HG03565 (cell line): ENCODE measurements around the gene TPI1.
"Not testable (repeated sequence)": the region's sequence is repeated elsewhere in the genome, so short reads cannot be mapped to it uniquely, and the experiment has no call there.

Experiments used
- ATAC-seq: cut with Tn5 transposase; IDR thresholded peaks from one replicate; pipeline ENCODE4 v1.9.1; 2021; ENCODE audit warnings: mild to moderate bottlenecking, moderate library complexity; ENCODE audit not compliant: unreplicated experiment

The TPI1 gene

GRCh38 chr12:6889775-6890573 lies 22.6 kb downstream of the TPI1 start:
- ATAC-seq: not testable (repeated sequence)

- ATAC-seq: peak; percentile 91
These were observed 23.7 kb downstream of the TPI1 start for GRCh38 chr12:6890789-6891645.

GRCh38 chr12:6891646-6892001 lies 24.3 kb downstream of the TPI1 start:
- no peak for ATAC-seq

GRCh38 chr12:6892683-6893082 lies 25.4 kb downstream of the TPI1 start:
- not testable (repeated sequence) for ATAC-seq

- no peak for ATAC-seq
These were observed 27.0 kb downstream of the TPI1 start for GRCh38 chr12:6894321-6894720.

- ATAC-seq: no peak
These were observed 29.6 kb downstream of the TPI1 start for GRCh38 chr12:6896846-6897435.

- ATAC-seq: no peak
These were observed 32.1 kb downstream of the TPI1 start for GRCh38 chr12:6899427-6899826.

GRCh38 chr12:6899837-6900519 lies 32.6 kb downstream of the TPI1 start:
- no peak for ATAC-seq

- ATAC-seq: no peak
These were observed 35.1 kb downstream of the TPI1 start for GRCh38 chr12:6902448-6902847.

GRCh38 chr12:6903722-6904121 lies 36.4 kb downstream of the TPI1 start:
- no peak for ATAC-seq

- peak; percentile 86 for ATAC-seq
These were observed 37.2 kb downstream of the TPI1 start, which contains the start of gene LRRC23 for GRCh38 chr12:6904280-6905276. Gene LRRC23 (plus strand): TSS chr12:6904822. CDS start chr12:6905634, 812 bp downstream.

- ATAC-seq: no peak
These were observed 38.2 kb downstream of the TPI1 start for GRCh38 chr12:6905414-6906040.

GRCh38 chr12:6908141-6908540 lies 40.8 kb downstream of the TPI1 start:
- not testable (repeated sequence) for ATAC-seq

GRCh38 chr12:6909421-6910145 lies 42.3 kb downstream of the TPI1 start:
- ATAC-seq: no peak

- no peak for ATAC-seq
These were observed 45.0 kb downstream of the TPI1 start for GRCh38 chr12:6912164-6912935.

- ATAC-seq: no peak
These were observed 47.1 kb downstream of the TPI1 start, which contains the start of gene ENO2 for GRCh38 chr12:6914246-6914946. Gene ENO2 (plus strand): TSS chr12:6914580. CDS start chr12:6915833, 1,253 bp downstream.
